ENCODE measurements around the gene MACC1. TPM values are rescaled to one million over a fixed set of nuclear protein-coding genes. Genes with fewer than 3 reads are reported as not detected.
"Not testable (repeated sequence)": the region's sequence is repeated elsewhere in the genome, so short reads cannot be mapped to it uniquely, and the experiment has no call there.

MACC1 gene
- polyA plus RNA-seq, 1 donor (not counting 4 experiments of a cell fraction or from before 2014, with no cell fraction given), result 16.4 TPM

DNA sequence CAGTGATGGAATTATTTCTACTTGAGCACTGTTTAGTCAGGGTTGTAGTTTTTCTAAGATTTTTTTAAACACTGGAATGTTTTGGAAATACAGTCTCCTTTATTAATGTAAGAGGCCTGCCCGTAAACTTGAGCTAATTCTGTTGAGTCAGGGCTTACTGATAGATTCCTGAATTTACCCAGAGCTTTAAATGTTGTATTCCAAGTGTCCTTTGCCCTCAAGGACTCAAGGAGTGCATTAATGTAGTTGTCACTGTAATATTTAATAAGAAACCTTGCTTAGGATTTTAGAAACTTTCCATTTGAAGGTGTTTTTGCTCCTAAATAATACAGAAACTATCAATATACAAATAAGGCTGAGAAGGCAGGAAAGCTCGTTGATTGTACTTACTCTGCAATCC is 89.2 kb downstream of the MACC1 start:
- no peaks in the 10 kb centered on the region for H3K36me3 ChIP-seq (ENCODE audit: control insufficient read depth in 2 of 2, extremely low read depth in 1 of 2, insufficient read depth in 2 of 2, low read length in 2 of 2)
- no peak for DNase-seq (ENCODE audit: low read depth, low spot score)
- H3K27ac ChIP-seq (ENCODE audit: control insufficient read depth, insufficient read depth, low read length), result no peak overlapping the region
- no peak overlapping the region for H2AFZ ChIP-seq (ENCODE audit: control insufficient read depth, low read length)
- no peaks in the 10 kb centered on the region for H3K27me3 ChIP-seq (ENCODE audit: control insufficient read depth, extremely low read depth, insufficient read depth, low read length)
- no peak for FAIRE-seq
- no peak overlapping the region for H3K4me3 ChIP-seq (ENCODE audit: control insufficient read depth in 2 of 3, extremely low read depth in 1 of 3, insufficient read depth in 2 of 3, low read depth in 1 of 3, low read length in 3 of 3)
- H3K79me2 ChIP-seq (ENCODE audit: control insufficient read depth, insufficient read depth, low read length), result no peaks in the 10 kb centered on the region
- H3K9ac ChIP-seq (ENCODE audit: control insufficient read depth, extremely low read depth, insufficient read depth, low read length), result no peak overlapping the region
- TF ChIP-seq EZH2 (IDR thresholded peaks at IDR 0.05; ENCODE audit: low read length), result no peak
- TF ChIP-seq, protein P1, sequence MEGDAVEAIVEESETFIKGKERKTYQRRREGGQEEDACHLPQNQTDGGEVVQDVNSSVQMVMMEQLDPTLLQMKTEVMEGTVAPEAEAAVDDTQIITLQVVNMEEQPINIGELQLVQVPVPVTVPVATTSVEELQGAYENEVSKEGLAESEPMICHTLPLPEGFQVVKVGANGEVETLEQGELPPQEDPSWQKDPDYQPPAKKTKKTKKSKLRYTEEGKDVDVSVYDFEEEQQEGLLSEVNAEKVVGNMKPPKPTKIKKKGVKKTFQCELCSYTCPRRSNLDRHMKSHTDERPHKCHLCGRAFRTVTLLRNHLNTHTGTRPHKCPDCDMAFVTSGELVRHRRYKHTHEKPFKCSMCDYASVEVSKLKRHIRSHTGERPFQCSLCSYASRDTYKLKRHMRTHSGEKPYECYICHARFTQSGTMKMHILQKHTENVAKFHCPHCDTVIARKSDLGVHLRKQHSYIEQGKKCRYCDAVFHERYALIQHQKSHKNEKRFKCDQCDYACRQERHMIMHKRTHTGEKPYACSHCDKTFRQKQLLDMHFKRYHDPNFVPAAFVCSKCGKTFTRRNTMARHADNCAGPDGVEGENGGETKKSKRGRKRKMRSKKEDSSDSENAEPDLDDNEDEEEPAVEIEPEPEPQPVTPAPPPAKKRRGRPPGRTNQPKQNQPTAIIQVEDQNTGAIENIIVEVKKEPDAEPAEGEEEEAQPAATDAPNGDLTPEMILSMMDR (optimal IDR thresholded peaks at IDR 0.05 in 1 of 3, IDR thresholded peaks at IDR 0.05 in 1 of 3, conservative IDR thresholded peaks at IDR 0.05 in 1 of 3; ENCODE audit: extremely low read depth in 1 of 3, insufficient read depth in 2 of 3, low read length in 3 of 3), result no peak
- H3K4me1 ChIP-seq (ENCODE audit: control insufficient read depth, extremely low read depth, insufficient read depth, low read length), result no peaks in the 10 kb centered on the region
- no peaks in the 10 kb centered on the region for H3K9me1 ChIP-seq (ENCODE audit: control insufficient read depth, extremely low read depth, insufficient read depth, low read length)
- H3K4me2 ChIP-seq (ENCODE audit: control insufficient read depth, extremely low read depth, insufficient read depth, low read depth, low read length), result no peak overlapping the region
- H4K20me1 ChIP-seq (ENCODE audit: control insufficient read depth, extremely low read depth, insufficient read depth, low read length), result no peaks in the 10 kb centered on the region
- dilution Hi-C loops (cut with MboI; ENCODE audit: extremely low pct_ligation_motif_present, low sequenced_read_pairs), result no loop called here
- no peaks in the 10 kb centered on the region for H3K9me3 ChIP-seq (ENCODE audit: control insufficient read depth, low read depth, low read length)

DNA sequence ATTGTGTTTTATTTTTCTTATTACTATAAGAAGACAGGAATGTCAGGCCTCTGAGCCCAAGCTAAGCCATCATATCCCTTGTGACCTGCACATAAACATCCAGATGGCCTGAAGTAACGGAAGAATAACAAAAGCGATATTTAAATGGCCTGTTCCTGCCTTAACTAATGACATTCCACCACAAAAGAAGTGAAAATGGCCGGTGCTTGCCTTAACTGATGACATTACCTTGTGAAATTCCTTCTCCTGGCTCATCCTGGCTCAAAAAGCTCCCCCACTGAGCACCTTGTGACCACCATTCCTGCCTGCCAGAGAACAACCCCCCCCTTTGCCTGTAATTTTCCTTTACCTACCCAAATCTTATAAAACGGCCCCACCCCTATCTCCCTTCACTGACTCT is 91.1 kb downstream of the MACC1 start:
- H3K9me3 ChIP-seq (ENCODE audit: control insufficient read depth, low read depth, low read length); H3K4me3 ChIP-seq (ENCODE audit: control insufficient read depth in 2 of 3, extremely low read depth in 1 of 3, insufficient read depth in 2 of 3, low read depth in 1 of 3, low read length in 3 of 3); dilution Hi-C loops (cut with MboI; ENCODE audit: extremely low pct_ligation_motif_present, low sequenced_read_pairs); H3K9me1 ChIP-seq (ENCODE audit: control insufficient read depth, extremely low read depth, insufficient read depth, low read length); H3K4me1 ChIP-seq (ENCODE audit: control insufficient read depth, extremely low read depth, insufficient read depth, low read length); H2AFZ ChIP-seq (ENCODE audit: control insufficient read depth, low read length); FAIRE-seq; DNase-seq (ENCODE audit: low read depth, low spot score); H3K4me2 ChIP-seq (ENCODE audit: control insufficient read depth, extremely low read depth, insufficient read depth, low read depth, low read length); H4K20me1 ChIP-seq (ENCODE audit: control insufficient read depth, extremely low read depth, insufficient read depth, low read length); H3K9ac ChIP-seq (ENCODE audit: control insufficient read depth, extremely low read depth, insufficient read depth, low read length); H3K79me2 ChIP-seq (ENCODE audit: control insufficient read depth, insufficient read depth, low read length); H3K36me3 ChIP-seq (ENCODE audit: control insufficient read depth in 2 of 2, extremely low read depth in 1 of 2, insufficient read depth in 2 of 2, low read length in 2 of 2); H3K27ac ChIP-seq (ENCODE audit: control insufficient read depth, insufficient read depth, low read length); H3K27me3 ChIP-seq (ENCODE audit: control insufficient read depth, extremely low read depth, insufficient read depth, low read length): not testable (repeated sequence)

DNA sequence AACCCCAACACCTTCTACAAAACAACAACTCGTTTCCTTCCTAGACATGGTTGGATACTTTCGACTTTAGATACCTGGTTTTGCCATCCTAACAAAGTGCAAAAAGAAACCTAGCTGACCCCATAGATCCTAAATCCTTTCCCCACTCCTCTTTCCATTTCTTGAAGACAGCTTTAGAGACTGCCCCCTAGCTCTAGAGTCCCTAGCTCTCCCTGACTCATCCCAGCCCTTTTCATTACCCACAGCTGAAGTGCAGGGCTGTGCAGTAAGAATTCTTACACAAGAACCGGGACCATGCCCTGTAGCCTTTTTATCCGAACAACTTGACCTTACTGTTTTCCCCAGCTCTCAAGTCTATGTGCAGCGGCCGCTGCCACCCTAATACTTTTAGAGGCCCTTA is 93.1 kb downstream of the MACC1 start:
- DNase-seq (ENCODE audit: low read depth, low spot score); H3K27ac ChIP-seq (ENCODE audit: control insufficient read depth, insufficient read depth, low read length); H2AFZ ChIP-seq (ENCODE audit: control insufficient read depth, low read length); H3K36me3 ChIP-seq (ENCODE audit: control insufficient read depth in 2 of 2, extremely low read depth in 1 of 2, insufficient read depth in 2 of 2, low read length in 2 of 2); H3K4me1 ChIP-seq (ENCODE audit: control insufficient read depth, extremely low read depth, insufficient read depth, low read length); dilution Hi-C loops (cut with MboI; ENCODE audit: extremely low pct_ligation_motif_present, low sequenced_read_pairs); H3K9me3 ChIP-seq (ENCODE audit: control insufficient read depth, low read depth, low read length); H3K27me3 ChIP-seq (ENCODE audit: control insufficient read depth, extremely low read depth, insufficient read depth, low read length); H3K4me2 ChIP-seq (ENCODE audit: control insufficient read depth, extremely low read depth, insufficient read depth, low read depth, low read length); H3K9ac ChIP-seq (ENCODE audit: control insufficient read depth, extremely low read depth, insufficient read depth, low read length); H3K4me3 ChIP-seq (ENCODE audit: control insufficient read depth in 2 of 3, extremely low read depth in 1 of 3, insufficient read depth in 2 of 3, low read depth in 1 of 3, low read length in 3 of 3); H3K79me2 ChIP-seq (ENCODE audit: control insufficient read depth, insufficient read depth, low read length); FAIRE-seq; H4K20me1 ChIP-seq (ENCODE audit: control insufficient read depth, extremely low read depth, insufficient read depth, low read length); H3K9me1 ChIP-seq (ENCODE audit: control insufficient read depth, extremely low read depth, insufficient read depth, low read length): not testable (repeated sequence)

DNA sequence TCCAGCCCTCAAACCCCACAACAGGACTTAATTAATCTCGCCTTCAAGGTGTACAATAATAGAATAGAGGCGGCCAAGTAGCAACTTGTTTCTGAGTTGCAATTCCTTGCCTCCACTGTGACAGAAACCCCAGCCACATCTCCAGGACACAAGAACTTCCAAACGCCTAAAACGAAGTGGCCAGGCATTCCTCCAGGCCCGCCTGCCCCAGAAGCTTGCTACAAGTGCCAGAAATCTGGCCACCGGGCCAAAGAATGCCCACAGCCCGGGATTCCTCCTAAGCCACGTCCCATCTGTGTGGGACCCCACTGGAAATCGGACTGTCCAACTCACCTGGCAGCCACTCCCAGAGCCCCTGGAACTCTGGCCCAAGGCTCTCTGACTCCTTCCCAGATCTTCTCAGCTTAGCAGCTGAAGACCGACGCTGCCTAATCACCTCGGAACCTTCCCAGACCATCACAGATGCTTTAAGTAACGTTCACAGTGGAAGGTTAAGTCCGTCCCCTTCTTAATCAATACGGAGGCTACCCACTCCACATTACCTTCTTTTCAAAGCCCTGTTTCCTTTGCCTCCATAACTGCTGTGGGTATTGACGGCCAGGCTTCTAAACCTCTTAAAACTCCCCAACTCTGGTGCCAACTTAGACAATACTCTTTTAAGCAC is 94.4 kb downstream of the MACC1 start:
- dilution Hi-C loops (cut with MboI; ENCODE audit: extremely low pct_ligation_motif_present, low sequenced_read_pairs); H3K4me2 ChIP-seq (ENCODE audit: control insufficient read depth, extremely low read depth, insufficient read depth, low read depth, low read length); H3K27me3 ChIP-seq (ENCODE audit: control insufficient read depth, extremely low read depth, insufficient read depth, low read length); H4K20me1 ChIP-seq (ENCODE audit: control insufficient read depth, extremely low read depth, insufficient read depth, low read length); H3K27ac ChIP-seq (ENCODE audit: control insufficient read depth, insufficient read depth, low read length); H2AFZ ChIP-seq (ENCODE audit: control insufficient read depth, low read length); H3K79me2 ChIP-seq (ENCODE audit: control insufficient read depth, insufficient read depth, low read length); H3K4me3 ChIP-seq (ENCODE audit: control insufficient read depth in 2 of 3, extremely low read depth in 1 of 3, insufficient read depth in 2 of 3, low read depth in 1 of 3, low read length in 3 of 3); FAIRE-seq; H3K9me3 ChIP-seq (ENCODE audit: control insufficient read depth, low read depth, low read length); H3K4me1 ChIP-seq (ENCODE audit: control insufficient read depth, extremely low read depth, insufficient read depth, low read length); H3K9me1 ChIP-seq (ENCODE audit: control insufficient read depth, extremely low read depth, insufficient read depth, low read length); H3K36me3 ChIP-seq (ENCODE audit: control insufficient read depth in 2 of 2, extremely low read depth in 1 of 2, insufficient read depth in 2 of 2, low read length in 2 of 2); DNase-seq (ENCODE audit: low read depth, low spot score); H3K9ac ChIP-seq (ENCODE audit: control insufficient read depth, extremely low read depth, insufficient read depth, low read length): not testable (repeated sequence)

All from keratinocyte (primary cell).